GM06990 (cell line): ENCODE measurements around the gene TSPAN9.

ENCODE experiments used
- DNase-seq: peaks from one replicate; pipeline ENCODE4 v3.0.0-alpha.2; 2011; ENCODE audit not compliant: insufficient read length; ENCODE audit errors: extremely low read depth
- H3K27me3 ChIP-seq: replicated peaks from 2 replicates; pipeline ENCODE4 v1.6.0; 2011; ENCODE audit warnings: low read length; ENCODE audit not compliant: control insufficient read depth, insufficient read depth
- H3K36me3 ChIP-seq: 2 replicates; pipeline ENCODE4 v1.5.1; 2011; ENCODE audit warnings: low read length; ENCODE audit not compliant: control insufficient read depth, insufficient read depth
- H3K4me3 ChIP-seq: replicated peaks from 2 replicates; pipeline ENCODE4 v1.5.1; 2011; ENCODE audit warnings: low read depth, mild to moderate bottlenecking, control low read depth, low read length
- CTCF ChIP-seq: IDR thresholded peaks from 2 replicates; pipeline ENCODE4 v1.5.1; 2011; ENCODE audit warnings: low read length, control low read depth, mild to moderate bottlenecking, inconsistent platforms; ENCODE audit not compliant: insufficient read depth, poor library complexity, severe bottlenecking

Gene TSPAN9

GRCh38 chr12:3228552-3228951 is 151.4 kb downstream of the TSPAN9 start:
- no peaks in the 10 kb centered on the region for H3K36me3 ChIP-seq
- no peaks in the 10 kb centered on the region for H3K27me3 ChIP-seq
- DNase-seq, result no peak
- no peak for TF ChIP-seq CTCF
- H3K4me3 ChIP-seq, result no peak overlapping the region

GRCh38 chr12:3229577-3229976 is 152.4 kb downstream of the TSPAN9 start:
- TF ChIP-seq CTCF, result no peak
- Histone ChIP-seq H3K4me3 (no peak overlapping the region), H3K27me3 (no peaks in the 10 kb centered on the region), H3K36me3 (no peaks in the 10 kb centered on the region)
- DNase-seq, result no peak

GRCh38 chr12:3230758-3231375 is 153.7 kb downstream of the TSPAN9 start:
- H3K27me3 ChIP-seq, result no peaks in the 10 kb centered on the region
- no peaks in the 10 kb centered on the region for H3K36me3 ChIP-seq
- no peak overlapping the region for H3K4me3 ChIP-seq
- TF ChIP-seq CTCF, result no peak
- DNase-seq, result no peak

GRCh38 chr12:3231399-3231876 is 154.3 kb downstream of the TSPAN9 start:
- no peak overlapping the region for H3K4me3 ChIP-seq
- no peak for DNase-seq
- no peaks in the 10 kb centered on the region for H3K27me3 ChIP-seq
- no peak for TF ChIP-seq CTCF
- H3K36me3 ChIP-seq, result no peaks in the 10 kb centered on the region

- Histone ChIP-seq H3K36me3 (no peaks in the 10 kb centered on the region), H3K27me3 (no peaks in the 10 kb centered on the region; the same call in 1 of the 2 replicates), H3K4me3 (no peak overlapping the region)
- no peak for DNase-seq
- TF ChIP-seq CTCF, result no peak
Measured at GRCh38 chr12:3233797-3234196, 156.6 kb downstream of the TSPAN9 start.
